Stimulated activated naive B cell treated with anti-CD40 and anti-IgM and Interleukin-4, amounts not matched to agents 10 μg/mL and 1 μg/mL and 100 μg/mL, for 72 hours (primary cell): ENCODE results near the gene DGKH.
A peak's percentile ranks its signal among the peaks of the same experiment; 100 is the strongest.

Source experiments
- ATAC-seq, 2 donors: fragments of 150-1000 bp; cut with Tn5 transposase; replicated peaks; 2 replicates each; pipeline ENCODE4 v1.10.0; 2021; ENCODE audit warnings: moderate library complexity in 1 of 2
- DNase-seq: peaks from one replicate; pipeline ENCODE4 v3.0.0; 2021
- H3K27ac Mint-ChIP-seq: one replicate; pipeline ENCODE4 v1.8.0; 2022; ENCODE audit warnings: mild to moderate bottlenecking, mixed read lengths
- H3K27me3 Mint-ChIP-seq, 2 donors: one replicate each; pipeline ENCODE4 v1.8.0; 2022; ENCODE audit warnings: mixed read lengths in 2 of 2
- H3K36me3 Mint-ChIP-seq, 2 donors: one replicate each; pipeline ENCODE4 v1.8.0; 2022; ENCODE audit warnings: mixed read lengths in 2 of 2, mild to moderate bottlenecking in 1 of 2
- H3K4me1 Mint-ChIP-seq, 2 donors: one replicate each; pipeline ENCODE4 v1.8.0; 2022; ENCODE audit warnings: mixed read lengths in 2 of 2, mild to moderate bottlenecking in 1 of 2
- H3K4me3 Mint-ChIP-seq, 2 donors: one replicate each; pipeline ENCODE4 v1.8.0; 2022; ENCODE audit warnings: mild to moderate bottlenecking in 2 of 2, mixed read lengths in 2 of 2, moderate library complexity in 1 of 2
- H3K9me3 Mint-ChIP-seq, 2 donors: one replicate each; pipeline ENCODE4 v1.8.0; 2022; ENCODE audit warnings: mixed read lengths in 2 of 2, mild to moderate bottlenecking in 1 of 2

DGKH gene

DNA sequence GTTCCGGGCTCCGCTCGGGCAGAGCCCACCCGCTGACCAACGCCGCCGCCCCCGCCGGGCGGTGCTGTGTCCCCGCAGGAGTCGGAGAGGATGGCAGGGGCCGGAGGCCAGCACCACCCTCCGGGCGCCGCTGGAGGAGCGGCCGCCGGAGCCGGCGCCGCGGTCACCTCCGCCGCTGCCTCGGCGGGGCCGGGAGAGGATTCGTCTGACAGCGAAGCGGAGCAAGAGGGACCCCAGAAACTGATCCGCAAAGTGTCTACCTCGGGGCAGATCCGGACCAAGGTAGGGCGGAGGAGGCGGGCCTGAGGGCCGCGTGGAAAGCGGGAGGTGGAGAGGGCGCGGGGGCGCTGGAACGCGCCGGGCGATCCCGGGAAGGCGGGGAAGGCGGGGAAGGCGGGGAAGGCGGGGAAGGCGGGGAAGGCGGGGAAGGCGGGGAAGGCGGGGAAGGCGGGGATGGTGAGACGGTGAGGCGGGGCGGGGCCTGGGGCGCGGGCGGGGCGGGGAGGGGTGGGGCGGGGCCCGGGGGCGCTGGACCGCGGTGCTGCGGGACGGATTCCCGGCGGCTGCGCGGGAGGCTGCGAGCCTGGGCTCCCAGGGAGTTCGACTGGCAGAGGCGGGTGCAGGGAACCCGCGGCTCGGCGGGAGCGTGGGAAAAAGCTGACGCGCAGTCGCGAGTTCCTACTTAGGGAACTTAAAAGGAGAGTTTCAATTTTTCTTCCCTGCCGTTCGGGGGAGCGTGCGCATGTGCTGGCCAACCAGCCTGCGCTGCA lies 421 bp downstream of the DGKH start:
- H3K4me1 Mint-ChIP-seq: peaks cover 8 to 15% of the 10 kb centered on the region in 2 donors
- DNase-seq: peak; percentile 37
- no peaks in the 10 kb centered on the region for H3K9me3 Mint-ChIP-seq
- no peak overlapping the region for H3K27ac Mint-ChIP-seq
- H3K4me3 Mint-ChIP-seq: peak overlapping the region; percentile 88 to 90
- H3K27me3 Mint-ChIP-seq: peaks cover 25 to 40% of the 10 kb centered on the region in 2 donors
- H3K36me3 Mint-ChIP-seq: peaks cover 10 to 14% of the 10 kb centered on the region in 2 donors
- peak; percentile 70 to 72 for ATAC-seq

DNA sequence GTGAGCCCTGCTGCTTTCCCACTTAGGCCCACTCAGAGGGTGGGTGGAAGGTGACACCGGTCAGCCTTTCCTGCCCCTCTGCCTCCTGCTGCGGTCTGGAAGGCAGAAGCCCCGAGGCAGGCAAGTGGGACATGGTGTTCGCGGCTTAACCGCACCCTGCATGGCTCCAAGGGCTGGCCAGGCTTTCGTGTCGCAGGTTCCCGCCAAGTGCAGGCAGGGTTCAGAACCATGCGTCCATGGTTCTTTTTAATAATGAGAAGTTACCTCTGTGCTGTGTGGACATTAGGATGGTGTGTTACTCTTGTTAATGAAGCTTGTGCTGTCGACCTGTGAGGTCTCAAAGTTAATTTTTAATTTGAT lies 986 bp downstream of the DGKH start:
- Mint-ChIP-seq H3K27ac (no peak overlapping the region), H3K36me3 (peaks cover 6 to 9% of the 10 kb centered on the region in 2 donors), H3K4me3 (peak overlapping the region; percentile 88 to 90), H3K4me1 (peaks cover 8 to 15% of the 10 kb centered on the region in 2 donors), H3K9me3 (no peaks in the 10 kb centered on the region), H3K27me3 (peaks cover 19 to 34% of the 10 kb centered on the region in 2 donors)
- peak; percentile 49 to 52 for ATAC-seq
- DNase-seq: no peak

DNA sequence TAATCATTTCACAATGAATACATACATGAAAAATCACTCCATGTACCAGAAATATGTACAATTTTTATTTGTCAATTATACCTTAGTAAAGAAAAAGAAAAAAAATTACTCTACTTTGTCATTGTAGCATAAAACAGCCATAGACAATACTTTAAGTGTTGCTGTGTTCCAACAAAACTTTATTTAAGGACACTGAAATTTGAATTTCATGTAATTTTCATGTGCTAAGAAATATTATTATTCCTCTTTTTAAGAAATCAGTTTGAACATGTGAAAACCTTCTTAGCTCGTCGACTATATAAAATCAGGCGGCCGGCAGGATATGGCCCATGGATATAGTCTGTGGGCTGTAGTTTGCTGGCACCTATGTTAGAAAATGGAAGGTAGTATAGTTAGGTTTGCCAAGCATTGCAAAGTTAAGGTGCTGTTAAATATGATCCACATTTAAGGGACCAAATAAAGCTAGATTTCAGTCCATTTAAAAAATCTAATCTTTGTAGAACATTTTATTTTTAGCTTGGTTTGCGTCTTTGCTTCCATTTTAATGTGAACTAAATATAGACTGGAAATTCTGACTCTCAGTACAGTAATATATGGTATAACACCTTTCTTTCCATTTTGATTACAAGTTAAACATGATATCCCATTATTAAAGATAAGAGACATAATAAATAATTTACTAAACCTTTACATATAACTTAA lies 6.5 kb downstream of the DGKH start:
- ATAC-seq (no peak), DNase-seq (no peak)
- Mint-ChIP-seq H3K36me3 (peaks cover 9 to 11% of the 10 kb centered on the region in 2 donors), H3K9me3 (no peaks in the 10 kb centered on the region), H3K27ac (no peak overlapping the region), H3K4me1 (peaks cover 11 to 24% of the 10 kb centered on the region in 2 donors), H3K27me3 (peaks cover 4 to 6% of the 10 kb centered on the region in 2 donors), H3K4me3 (no peak overlapping the region)

DNA sequence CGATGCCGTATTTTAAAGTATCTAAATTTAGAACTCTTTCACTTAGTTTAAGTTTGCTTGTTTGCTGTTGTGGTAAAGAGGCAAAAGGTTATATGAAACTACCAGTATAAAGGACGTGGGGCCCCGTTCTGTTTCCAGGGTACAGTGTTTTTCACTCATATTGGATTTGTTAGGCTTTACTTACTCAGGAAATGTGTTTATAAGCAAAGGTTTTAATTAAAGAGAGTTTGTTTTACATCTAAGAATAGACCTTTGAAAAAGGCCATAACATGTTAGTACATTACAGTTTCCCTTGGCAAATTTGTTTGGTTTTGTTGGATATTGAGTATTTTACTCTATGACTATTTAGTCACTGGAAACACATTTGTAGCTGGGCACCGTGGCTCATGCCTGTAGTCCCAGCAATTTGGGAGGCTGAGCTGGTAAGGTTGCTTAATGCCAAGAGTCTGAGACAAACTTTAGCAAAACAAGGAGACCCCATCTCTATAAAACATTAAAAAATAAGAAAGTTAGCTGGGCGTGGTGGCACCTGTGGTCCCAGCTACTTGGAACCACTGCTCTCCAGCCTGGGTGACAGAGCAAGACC lies 7.1 kb downstream of the DGKH start:
- no peaks in the 10 kb centered on the region for H3K9me3 Mint-ChIP-seq
- peaks cover 4 to 6% of the 10 kb centered on the region in 2 donors for H3K27me3 Mint-ChIP-seq
- peaks cover 13 to 24% of the 10 kb centered on the region in 2 donors for H3K4me1 Mint-ChIP-seq
- DNase-seq (no peak), ATAC-seq (no peak)
- peaks cover 11 to 15% of the 10 kb centered on the region in 2 donors for H3K36me3 Mint-ChIP-seq
- no peak overlapping the region for H3K4me3 Mint-ChIP-seq
- H3K27ac Mint-ChIP-seq: no peak overlapping the region

DNA sequence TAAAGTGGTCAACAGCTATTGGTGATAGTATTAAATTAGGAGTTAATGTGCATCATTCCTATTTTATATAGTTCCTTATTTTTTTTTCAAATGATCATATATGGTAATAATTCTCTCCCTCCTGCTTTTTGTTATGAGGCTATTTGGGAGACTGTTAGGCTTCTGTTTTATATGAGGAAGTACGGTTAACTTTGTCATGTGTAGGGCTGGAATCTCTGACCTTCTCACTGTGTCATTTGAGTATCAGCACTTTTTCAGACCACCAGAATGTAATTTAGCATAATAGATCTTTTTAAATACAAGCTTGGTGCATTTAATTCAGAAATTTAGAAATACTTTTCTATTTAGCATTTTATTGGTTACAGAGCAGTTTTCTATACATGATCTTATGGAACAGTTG lies 7.7 kb downstream of the DGKH start:
- H3K36me3 Mint-ChIP-seq: peaks cover 10 to 17% of the 10 kb centered on the region in 2 donors
- H3K4me1 Mint-ChIP-seq: peaks cover 13 to 24% of the 10 kb centered on the region in 2 donors
- ATAC-seq (no peak), DNase-seq (no peak)
- H3K4me3 Mint-ChIP-seq: no peak overlapping the region
- peaks cover 3% of the 10 kb centered on the region in 2 donors for H3K27me3 Mint-ChIP-seq
- H3K9me3 Mint-ChIP-seq: no peaks in the 10 kb centered on the region
- no peak overlapping the region for H3K27ac Mint-ChIP-seq

DNA sequence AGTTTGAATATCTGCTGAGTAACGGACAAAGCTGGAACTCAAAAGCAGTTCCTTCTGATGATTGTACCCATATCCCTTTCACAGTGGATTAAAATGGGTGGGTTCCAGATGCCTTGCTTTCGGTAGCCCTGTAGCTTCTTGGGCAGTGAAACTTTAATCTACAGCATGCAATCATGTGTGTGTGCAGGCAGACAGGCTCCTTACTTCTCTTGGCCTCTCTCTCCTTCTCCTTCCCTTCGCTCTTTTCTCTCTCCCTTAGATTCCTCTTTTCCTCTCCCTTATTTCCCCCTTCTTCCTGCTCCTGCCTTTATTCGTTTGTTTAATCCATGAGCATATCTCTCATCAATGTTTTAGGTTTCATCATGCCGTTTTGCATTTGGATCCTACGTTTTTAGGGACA lies 8.1 kb downstream of the DGKH start:
- H3K4me1 Mint-ChIP-seq: peaks cover 13 to 24% of the 10 kb centered on the region in 2 donors
- H3K27ac Mint-ChIP-seq: no peak overlapping the region
- peaks cover 8 to 18% of the 10 kb centered on the region in 2 donors for H3K36me3 Mint-ChIP-seq
- no peaks in the 10 kb centered on the region for H3K27me3 Mint-ChIP-seq
- DNase-seq (no peak), ATAC-seq (no peak)
- H3K4me3 Mint-ChIP-seq: peak overlapping the region in 1 of 2 donors; percentile 26
- H3K9me3 Mint-ChIP-seq: no peaks in the 10 kb centered on the region

DNA sequence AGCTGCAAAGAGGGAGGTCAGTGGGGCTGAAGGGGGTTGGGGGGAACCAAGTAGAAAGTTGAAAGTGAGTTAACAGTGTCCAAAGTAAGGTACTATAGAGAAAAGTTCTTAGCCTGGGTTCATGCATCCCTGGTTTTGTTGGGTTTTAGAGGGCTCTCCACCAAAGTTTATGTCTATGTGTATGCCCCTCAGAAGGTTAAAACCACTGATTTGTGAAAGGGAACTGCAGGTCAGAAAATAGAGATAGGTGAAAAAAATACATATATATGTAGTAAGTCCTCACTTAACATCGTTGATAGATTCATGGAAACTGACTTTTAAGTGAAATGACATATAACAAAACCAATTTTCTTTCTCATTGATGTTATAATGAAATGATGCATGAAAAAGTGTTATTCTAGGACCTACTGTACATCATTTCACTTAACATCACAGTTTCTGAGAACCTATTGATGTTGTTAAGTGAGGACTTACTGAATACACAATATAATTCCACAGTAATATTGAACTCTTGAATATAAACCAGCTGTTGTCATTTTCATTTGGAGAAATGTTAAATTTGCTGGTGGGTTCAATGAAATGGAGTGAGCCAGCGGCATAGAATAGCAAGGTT lies 9.6 kb downstream of the DGKH start:
- DNase-seq (no peak), ATAC-seq (peak; percentile 73 to 81)
- H3K9me3 Mint-ChIP-seq: no peaks in the 10 kb centered on the region
- H3K36me3 Mint-ChIP-seq: peaks cover 10 to 21% of the 10 kb centered on the region in 2 donors
- H3K4me3 Mint-ChIP-seq: peak overlapping the region in 1 of 2 donors; percentile 6
- H3K4me1 Mint-ChIP-seq: peaks cover 12 to 18% of the 10 kb centered on the region in 2 donors
- no peak overlapping the region for H3K27ac Mint-ChIP-seq
- H3K27me3 Mint-ChIP-seq: no peaks in the 10 kb centered on the region

DNA sequence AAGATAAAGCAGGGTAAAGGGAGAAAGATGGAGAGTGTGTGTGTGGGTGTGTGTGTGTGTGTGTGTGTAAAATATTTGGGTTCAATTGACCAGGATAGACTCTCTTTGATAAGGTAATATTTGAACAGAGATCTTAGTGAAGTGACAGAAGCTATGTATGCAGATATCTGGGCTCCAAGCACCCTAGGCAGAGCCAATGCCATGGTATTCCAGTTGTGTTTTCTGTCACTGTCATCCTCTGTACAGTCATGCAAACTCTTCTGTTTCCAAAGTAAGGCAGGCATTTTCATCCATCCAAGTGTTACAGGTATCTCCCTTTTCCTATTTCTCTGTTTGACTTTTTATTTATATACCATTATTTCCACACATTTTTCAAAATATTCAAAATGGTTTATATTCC lies 13.5 kb downstream of the DGKH start:
- no peak for DNase-seq
- peaks cover 17 to 29% of the 10 kb centered on the region in 2 donors for H3K36me3 Mint-ChIP-seq
- H3K4me1 Mint-ChIP-seq: peaks cover 12% of the 10 kb centered on the region in 2 donors
- no peaks in the 10 kb centered on the region for H3K9me3 Mint-ChIP-seq
- no peak for ATAC-seq
- no peak overlapping the region for H3K4me3 Mint-ChIP-seq
- H3K27ac Mint-ChIP-seq: no peak overlapping the region
- H3K27me3 Mint-ChIP-seq: no peaks in the 10 kb centered on the region

DNA sequence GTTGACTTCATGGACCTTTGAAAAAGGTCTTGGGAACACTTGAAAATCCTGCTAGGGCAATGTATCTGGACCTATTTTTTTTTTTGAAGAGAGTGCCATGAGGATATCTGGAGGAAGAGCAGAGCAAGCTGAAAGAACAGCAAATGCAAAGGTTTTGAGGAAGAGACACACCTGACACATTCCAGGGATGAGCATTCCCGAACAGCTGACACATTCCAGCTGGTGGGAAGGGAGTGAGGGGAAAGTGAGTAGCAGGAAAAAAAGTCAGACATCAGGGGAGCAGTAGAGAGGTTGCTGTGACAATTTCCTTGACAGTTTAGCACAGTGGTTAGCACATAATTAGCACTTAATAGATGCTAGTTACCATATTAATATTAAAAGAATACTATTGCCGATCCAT lies 14.7 kb downstream of the DGKH start:
- Mint-ChIP-seq H3K4me1 (peaks cover 5 to 6% of the 10 kb centered on the region in 2 donors), H3K27me3 (no peaks in the 10 kb centered on the region), H3K27ac (no peak overlapping the region), H3K9me3 (no peaks in the 10 kb centered on the region), H3K36me3 (peaks cover 17 to 29% of the 10 kb centered on the region in 2 donors), H3K4me3 (no peak overlapping the region)
- ATAC-seq (no peak), DNase-seq (no peak)

DNA sequence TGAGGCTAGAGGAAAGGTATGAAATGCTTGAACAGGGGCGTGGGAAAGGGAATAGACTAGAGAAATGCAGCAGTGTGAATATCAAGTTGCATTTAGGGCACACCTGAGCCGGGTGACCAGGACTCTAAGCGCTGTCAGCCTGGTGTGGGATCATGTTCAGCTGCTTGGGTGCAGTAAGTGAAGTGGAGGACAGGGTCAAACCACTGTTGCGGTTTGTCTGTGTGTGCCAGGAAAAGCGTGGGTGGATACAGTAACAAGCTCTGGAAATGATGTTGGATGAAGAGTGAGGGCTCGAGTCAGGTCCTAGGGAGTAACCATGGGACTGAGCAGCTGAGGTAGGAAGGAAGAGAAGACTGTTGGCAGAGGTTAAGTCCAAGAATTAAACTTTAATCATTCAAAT lies 15.8 kb downstream of the DGKH start:
- ATAC-seq (no peak), DNase-seq (no peak)
- Mint-ChIP-seq H3K4me1 (peaks cover 0 to 4% of the 10 kb centered on the region in 2 donors), H3K9me3 (no peaks in the 10 kb centered on the region), H3K27me3 (no peaks in the 10 kb centered on the region), H3K4me3 (no peak overlapping the region), H3K27ac (no peak overlapping the region), H3K36me3 (peaks cover 14 to 25% of the 10 kb centered on the region in 2 donors)

DNA sequence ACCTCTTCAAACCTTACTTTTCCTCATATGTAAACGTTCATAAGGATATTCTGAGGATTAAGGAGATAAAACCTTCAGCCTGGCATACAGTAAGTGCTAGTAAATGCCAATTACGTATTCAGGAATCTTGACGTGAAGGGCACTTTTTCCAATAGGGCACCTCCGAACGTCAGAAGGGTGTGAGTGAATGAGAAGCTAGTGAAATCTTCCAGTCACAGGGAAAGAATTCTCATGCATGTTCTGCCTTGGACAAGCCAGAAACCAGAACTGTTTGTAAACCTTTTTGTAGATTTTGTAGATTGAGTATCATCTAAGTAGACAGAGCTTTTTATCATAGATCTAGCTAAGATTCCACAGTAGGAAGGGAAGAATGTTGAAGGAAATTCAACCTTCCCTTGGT lies 16.5 kb downstream of the DGKH start:
- H3K27ac Mint-ChIP-seq: no peak overlapping the region
- H3K9me3 Mint-ChIP-seq: no peaks in the 10 kb centered on the region
- DNase-seq (no peak), ATAC-seq (no peak)
- H3K4me3 Mint-ChIP-seq: no peak overlapping the region
- no peaks in the 10 kb centered on the region for H3K27me3 Mint-ChIP-seq
- peaks cover 12 to 21% of the 10 kb centered on the region in 2 donors for H3K36me3 Mint-ChIP-seq
- peaks cover 0 to 4% of the 10 kb centered on the region in 2 donors for H3K4me1 Mint-ChIP-seq

DNA sequence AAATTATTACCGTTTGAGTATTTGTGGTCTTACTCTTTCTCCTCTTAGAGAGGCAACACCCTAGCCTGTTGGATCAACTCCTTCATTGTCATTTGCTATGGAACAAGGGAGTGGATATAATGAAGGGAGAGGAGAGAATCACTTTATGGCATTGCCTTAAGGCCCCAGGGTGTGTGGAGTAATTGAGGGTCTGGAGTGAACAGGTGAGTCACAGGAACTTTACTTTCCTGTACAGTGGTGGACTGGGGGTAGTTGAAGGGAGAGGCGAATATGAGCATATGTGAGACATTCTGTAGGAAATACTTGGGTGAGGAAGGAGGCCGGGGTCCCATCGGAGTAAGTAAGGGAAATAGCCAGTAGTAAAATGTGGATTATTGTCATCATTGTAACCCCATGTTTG lies 17.0 kb downstream of the DGKH start:
- no peak overlapping the region for H3K27ac Mint-ChIP-seq
- H3K4me1 Mint-ChIP-seq: peaks cover 0 to 2% of the 10 kb centered on the region in 2 donors
- peaks cover 9 to 18% of the 10 kb centered on the region in 2 donors for H3K36me3 Mint-ChIP-seq
- ATAC-seq (no peak), DNase-seq (no peak)
- no peaks in the 10 kb centered on the region for H3K9me3 Mint-ChIP-seq
- no peaks in the 10 kb centered on the region for H3K27me3 Mint-ChIP-seq
- no peak overlapping the region for H3K4me3 Mint-ChIP-seq

DNA sequence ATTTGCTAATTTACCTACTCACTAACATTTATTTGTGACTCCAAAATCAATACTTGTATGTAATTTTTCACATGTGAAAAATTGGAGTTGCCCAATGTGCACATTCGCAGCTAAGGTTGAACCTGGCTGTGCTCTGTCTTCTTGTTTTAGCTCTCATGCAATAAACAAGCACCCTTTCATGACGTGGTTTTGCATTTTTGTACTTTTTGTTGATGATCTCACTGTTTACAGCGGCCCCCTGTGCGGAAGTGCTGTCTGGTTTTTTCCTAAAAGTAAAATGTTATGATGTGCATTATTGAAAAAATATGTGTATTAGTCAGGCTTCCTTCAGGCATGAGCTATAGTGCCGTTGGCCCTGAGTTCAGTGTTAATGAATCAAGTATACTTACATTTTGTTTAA lies 18.1 kb downstream of the DGKH start:
- no peak for DNase-seq
- peaks cover 0 to 2% of the 10 kb centered on the region in 2 donors for H3K4me1 Mint-ChIP-seq
- no peaks in the 10 kb centered on the region for H3K27me3 Mint-ChIP-seq
- H3K36me3 Mint-ChIP-seq: peaks cover 9 to 12% of the 10 kb centered on the region in 2 donors
- no peak overlapping the region for H3K27ac Mint-ChIP-seq
- no peaks in the 10 kb centered on the region for H3K9me3 Mint-ChIP-seq
- no peak overlapping the region for H3K4me3 Mint-ChIP-seq
- no peak for ATAC-seq

DNA sequence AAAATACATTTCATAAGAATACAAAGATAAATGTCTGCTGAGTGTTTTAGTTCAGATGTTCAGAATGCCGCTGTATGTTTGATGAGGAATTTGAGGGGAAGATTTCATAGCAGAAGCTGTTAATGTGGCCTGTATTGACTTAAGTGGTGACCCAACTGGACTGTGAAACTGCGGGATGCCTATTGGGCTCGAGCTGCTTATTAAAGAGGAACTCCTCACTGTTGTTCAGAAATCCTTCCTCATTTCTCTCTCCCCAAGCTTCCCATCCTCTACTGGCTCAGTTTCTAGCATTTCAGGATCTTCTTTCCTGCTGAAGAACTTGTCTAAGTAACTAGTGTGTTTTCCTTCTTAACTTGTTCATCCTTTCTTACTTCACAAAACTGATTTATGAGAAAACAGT lies 20.4 kb downstream of the DGKH start:
- Mint-ChIP-seq H3K27ac (no peak overlapping the region), H3K4me1 (peaks cover 0 to 2% of the 10 kb centered on the region in 2 donors), H3K9me3 (no peaks in the 10 kb centered on the region), H3K4me3 (no peak overlapping the region), H3K27me3 (no peaks in the 10 kb centered on the region), H3K36me3 (peaks cover 6 to 7% of the 10 kb centered on the region in 2 donors)
- no peak for ATAC-seq
- DNase-seq: no peak
